Mammary epithelial cell (primary cell): Measurements from ENCODE around the gene KAT6B.

Source experiments
- CTCF ChIP-seq, 2 donors: IDR thresholded peaks in 1 of 2; conservative IDR thresholded peaks in 1 of 2; 2 replicates each; pipeline ENCODE4 v1.5.1; 2011 to 2012; ENCODE audit warnings: inconsistent platforms in 2 of 2, low read length in 2 of 2, mild to moderate bottlenecking in 2 of 2, control low read depth in 1 of 2, low read depth in 1 of 2; ENCODE audit not compliant: insufficient read depth in 1 of 2; ENCODE audit errors: extremely low read depth in 1 of 2
- EZH2 ChIP-seq: IDR thresholded peaks from 2 replicates; pipeline ENCODE4 v1.6.1; 2012; ENCODE audit warnings: low read length, inconsistent platforms, borderline replicate concordance

- peak in 1 of 2 donors; percentile 42 for TF ChIP-seq CTCF (conservative IDR thresholded peaks at IDR 0.05 in 1 of 2, IDR thresholded peaks at IDR 0.05 in 1 of 2; ENCODE audit: extremely low read depth in 1 of 2, insufficient read depth in 1 of 2, low read depth in 1 of 2, low read length in 2 of 2)
- no peak for TF ChIP-seq EZH2
These were observed 62.7 kb downstream of the KAT6B start for GRCh38 chr10:74888962-74889661.
